HG03025 (cell line): ENCODE results near the gene CDK19.
"Not testable (repeated sequence)": the region's sequence is repeated elsewhere in the genome, so short reads cannot be mapped to it uniquely, and the experiment has no call there.

Experiments used
- ATAC-seq: cut with Tn5 transposase; IDR thresholded peaks from one replicate; pipeline ENCODE4 v1.9.1; 2021; ENCODE audit warnings: mild to moderate bottlenecking, moderate library complexity; ENCODE audit not compliant: unreplicated experiment, low FRiP score

CDK19 gene

DNA sequence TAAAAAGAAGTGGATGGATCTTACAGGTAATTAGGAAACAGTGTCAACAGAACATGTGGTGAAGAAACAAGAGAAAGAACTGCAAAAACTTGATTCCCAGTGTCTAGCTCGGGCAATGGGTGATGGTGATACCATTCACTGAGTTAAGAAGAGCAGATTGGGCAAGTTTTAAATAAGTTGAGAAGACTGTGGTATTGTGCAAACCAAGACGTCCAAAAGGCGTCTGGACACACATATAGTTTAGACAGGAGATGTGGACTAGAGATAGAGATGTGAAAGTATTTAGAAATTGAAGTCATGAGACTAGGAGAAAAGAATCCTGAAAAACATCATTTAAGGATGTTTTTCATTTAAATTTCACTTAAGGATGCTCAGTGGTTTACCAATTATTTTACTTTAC, 53.9 kb downstream of the CDK19 start:
- ATAC-seq: no peak

DNA sequence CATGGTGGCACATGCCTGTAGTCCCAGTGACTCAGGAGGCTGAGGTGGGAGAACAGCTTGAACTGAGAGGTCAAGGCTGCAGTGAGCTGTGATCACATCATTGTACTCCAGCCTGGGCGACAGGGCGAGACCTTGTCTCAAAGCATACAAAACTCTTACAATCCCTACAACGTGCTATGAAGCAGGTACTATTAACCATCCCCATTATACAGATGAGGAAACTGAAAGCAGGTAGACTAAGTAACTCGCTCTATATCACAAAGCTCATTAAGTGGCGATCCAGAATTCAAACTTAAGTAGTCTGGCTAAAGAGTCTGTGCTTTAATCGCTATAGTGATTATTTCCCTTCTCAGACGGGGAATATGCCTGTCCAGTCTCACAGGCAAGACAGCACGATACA, 54.7 kb downstream of the CDK19 start:
- no peak for ATAC-seq

DNA sequence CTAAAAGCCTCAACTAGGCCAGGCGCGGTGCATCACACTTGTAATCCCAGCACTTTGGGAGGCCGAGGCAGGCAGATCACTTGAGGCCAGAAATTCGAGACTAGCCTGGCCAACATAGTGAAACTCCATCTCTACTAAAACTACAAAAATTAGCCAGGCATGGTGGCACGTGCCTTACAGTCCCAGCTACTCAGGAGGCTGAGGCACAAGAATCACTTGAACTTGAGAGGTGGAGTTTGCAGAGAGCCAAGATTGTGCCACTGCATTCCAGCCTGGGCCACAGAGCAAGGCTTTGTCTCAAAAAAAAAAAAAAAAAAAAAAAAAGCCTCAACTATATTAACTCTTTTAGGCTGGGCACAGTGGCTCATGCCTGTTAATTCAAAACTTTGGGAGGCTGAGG, 55.2 kb downstream of the CDK19 start:
- not testable (repeated sequence) for ATAC-seq

DNA sequence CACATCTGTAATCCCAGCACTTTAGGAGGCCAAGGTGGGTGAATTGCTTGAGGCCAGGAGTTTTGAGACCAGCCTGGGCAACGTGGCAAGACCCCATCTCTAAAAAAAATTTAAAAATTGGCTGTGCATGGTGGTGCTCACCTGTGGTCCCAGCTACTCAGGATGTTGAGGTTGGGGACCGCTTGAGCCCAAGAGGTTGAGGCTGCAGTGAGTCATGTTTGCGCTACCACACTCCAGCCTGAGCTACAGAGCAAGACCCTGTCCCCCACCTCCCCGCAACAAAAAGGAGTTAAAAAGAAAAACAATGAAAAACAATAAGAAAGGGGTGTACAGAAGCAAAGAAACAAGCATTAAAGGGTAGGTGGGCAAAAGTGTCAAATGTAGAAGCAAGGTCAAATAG, 57.3 kb downstream of the CDK19 start:
- no peak for ATAC-seq

DNA sequence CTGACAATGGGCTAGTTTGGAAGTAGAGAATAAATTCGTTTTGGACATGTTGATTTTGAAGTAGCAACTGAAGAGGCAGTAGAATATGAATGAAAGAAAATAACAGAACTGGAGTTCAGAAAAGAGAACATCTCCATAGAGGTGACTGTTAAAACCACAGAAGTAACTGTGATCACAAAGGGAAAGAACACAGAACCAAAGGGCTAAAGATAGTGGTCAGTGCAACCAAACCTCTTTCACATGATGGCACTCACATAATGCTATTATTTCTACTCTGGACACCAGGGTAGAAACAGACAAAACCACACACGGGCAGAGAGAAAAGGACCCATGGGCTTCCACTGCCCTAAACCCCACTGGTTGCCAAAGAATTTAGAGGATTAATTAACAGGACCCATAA, 58.5 kb downstream of the CDK19 start:
- ATAC-seq: no peak

DNA sequence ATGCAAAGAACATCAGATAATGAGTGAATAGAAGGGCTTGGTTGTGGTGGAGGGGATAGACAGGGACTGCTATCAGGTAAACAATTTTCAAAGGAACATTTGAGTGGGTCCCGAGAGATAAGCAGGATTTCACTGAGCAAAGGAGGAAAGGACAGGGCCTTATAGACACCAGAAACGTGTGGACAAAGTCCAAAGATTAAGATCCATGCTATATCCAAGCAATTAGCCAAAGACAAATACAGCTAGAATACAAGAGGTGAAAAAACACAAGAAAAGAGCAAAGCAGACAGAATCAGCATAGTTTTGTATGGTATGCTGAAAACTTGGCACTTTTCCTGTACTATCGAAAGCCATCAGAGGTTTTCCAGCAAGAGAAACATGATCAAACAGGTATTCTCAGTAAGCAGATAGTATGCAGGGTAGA, 59.8 kb downstream of the CDK19 start:
- ATAC-seq: no peak

DNA sequence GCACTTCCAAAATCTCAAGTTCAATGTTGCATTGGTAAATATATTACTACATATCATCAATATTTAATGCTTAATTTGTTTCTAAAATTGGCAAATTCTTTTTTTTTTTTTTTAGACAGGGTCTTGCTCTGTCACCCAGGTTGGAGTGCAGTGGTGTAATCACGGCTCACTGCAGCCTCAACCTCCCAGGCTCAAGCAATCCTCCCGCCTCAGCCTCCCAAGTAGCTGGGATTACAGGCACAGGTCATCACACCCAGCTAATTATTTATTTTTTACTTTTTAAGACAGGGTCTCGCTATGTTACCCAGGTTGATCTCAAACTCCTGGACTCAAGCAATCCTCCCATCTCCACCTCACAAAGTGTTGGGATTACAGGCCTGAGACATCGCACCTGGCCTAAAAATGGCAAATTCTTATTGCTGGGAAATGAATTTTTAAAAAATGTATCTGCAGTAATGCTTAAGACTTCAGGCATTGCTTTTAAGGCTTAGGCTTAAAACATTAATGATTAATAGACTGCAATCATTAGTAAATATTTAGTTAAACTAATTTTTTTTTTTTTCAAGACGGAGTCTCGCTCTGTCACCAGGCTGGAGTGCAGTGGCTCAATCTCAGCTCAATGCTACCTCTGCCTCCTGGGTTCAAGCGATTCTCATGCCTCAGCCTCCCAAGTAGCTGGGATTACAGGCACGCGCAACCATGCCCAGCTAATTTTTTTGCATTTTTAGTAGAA, 61.2 kb downstream of the CDK19 start:
- ATAC-seq: not testable (repeated sequence)

DNA sequence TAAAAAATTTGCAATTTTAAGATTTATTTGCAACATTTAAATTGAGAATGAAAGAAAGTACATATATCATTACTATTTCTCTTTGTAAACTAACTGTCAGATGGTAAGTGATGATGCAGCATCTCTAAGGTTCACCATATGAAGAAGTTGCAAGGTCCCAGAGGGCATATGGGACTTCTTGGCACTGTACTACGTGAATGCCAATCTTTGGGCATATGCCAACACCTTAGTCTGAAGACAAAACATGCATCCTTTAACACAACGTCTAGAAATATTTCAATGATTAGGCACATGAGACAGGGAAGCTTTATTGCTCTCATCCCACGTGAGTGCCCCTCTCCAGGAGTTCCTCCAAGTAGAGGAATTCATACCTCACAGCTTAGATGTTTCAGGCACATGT, 66.8 kb downstream of the CDK19 start:
- ATAC-seq: no peak

DNA sequence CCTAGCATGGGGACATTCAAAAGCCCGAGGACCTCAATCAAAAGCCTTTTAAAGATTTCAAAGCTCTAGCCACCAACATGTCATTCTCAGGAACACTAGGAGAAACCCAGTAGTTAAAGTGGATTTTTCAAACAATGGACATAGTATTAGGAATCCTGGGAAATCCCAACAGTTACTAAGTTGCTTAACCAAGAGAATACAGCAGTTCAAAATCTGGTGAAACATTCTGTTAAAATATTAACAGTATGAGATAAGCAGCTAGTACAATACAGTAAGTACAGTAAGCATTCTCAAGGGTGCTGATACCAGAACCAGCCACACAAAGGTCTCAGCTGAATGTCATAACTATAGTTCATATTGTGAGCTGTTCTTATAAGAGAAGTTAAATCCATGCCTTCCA, 68.6 kb downstream of the CDK19 start:
- no peak for ATAC-seq

DNA sequence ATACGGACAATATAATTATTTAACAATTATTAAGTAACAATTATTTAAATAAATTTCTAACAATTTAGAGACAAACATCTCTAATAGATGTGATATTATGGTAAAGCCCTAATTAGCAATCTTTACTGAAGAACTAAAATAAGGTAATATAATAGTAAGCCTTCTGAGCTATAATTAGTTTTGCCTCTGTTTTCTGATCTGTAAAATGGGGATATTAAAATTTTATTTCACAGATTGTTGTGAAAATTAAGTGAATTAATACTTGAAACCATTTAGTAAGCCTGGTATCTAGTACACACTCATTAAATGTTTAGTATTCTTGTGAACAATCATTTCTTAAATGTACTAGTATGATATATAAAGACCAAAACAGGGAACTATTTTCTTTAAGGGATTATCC, 70.3 kb downstream of the CDK19 start:
- ATAC-seq: no peak

DNA sequence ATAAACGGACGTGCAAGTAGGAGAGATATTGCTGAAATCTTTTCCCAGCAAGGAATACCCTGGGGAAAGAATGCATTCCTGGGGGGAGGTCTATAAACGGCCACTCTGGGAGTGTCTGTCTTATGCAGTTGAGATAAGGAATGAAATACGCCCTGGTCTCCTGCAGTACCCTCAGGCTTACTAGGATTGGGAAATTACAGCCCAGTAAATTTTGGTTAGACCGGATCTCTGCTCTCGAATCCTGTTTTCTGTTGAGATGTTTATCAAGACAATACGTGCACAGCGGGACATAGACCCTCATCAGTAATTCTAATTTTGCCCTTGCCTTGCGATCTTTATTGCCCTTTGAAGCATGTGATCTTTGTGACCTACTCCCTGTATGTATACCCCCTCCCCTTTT, 72.7 kb downstream of the CDK19 start:
- ATAC-seq: not testable (repeated sequence)

DNA sequence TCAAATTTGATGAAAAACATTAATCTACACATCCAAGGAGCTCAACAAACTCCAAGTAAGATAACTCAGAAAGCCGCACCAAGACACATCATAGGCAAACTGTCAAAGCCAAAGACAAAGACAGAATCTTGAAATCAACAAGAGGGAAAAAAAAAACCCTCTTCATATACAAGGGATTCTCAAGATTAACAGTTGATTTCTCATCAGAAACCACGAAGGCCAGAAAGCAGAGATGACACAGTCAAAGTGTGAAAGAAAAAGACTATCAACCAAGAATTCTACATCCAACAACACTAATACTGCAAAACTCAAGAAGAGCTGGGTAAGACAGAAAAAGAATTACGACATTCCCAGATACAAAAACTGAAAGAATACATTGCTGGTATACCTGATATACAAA, 73.8 kb downstream of the CDK19 start:
- ATAC-seq: no peak

DNA sequence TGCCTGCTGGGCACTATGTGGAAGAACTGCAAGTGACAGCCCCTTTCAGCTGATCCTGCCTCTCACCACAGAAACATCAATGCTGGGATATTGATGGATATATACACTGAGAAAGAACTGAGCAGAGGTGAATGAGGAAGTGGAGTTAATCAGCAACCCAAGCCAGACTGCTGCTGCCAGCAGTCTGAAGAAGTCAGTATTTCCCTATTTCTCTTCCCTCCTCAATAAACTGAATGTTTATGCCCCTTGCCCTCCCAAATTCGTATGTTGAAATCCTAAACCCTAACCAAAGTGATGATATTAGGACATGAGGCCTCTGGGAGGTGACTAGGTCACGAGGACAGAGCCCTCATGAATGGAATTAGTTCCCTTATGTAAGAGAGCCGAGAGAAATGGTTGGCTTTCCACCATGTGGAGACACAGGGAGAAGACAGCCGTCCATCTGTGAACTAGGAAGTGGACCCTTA, 76.3 kb downstream of the CDK19 start:
- ATAC-seq: no peak

DNA sequence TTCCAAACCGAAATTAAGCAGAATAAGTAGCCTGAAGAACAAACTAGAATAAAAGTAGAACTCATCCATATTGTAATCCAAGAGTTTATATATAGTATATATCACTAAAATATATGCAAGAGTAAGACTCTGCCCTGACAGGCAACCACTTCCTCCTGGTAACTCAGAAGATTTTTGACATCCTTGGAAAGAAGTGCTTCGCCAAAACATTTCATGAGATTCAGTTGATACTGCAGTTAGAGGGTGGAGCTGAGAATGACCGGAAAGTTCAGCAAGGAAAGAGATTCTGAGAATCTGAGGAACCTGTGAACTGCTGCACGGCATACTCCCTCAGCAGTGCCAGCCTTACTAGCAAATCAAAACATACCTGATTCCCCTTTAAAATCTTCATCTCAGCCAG, 79.6 kb downstream of the CDK19 start:
- ATAC-seq: no peak

DNA sequence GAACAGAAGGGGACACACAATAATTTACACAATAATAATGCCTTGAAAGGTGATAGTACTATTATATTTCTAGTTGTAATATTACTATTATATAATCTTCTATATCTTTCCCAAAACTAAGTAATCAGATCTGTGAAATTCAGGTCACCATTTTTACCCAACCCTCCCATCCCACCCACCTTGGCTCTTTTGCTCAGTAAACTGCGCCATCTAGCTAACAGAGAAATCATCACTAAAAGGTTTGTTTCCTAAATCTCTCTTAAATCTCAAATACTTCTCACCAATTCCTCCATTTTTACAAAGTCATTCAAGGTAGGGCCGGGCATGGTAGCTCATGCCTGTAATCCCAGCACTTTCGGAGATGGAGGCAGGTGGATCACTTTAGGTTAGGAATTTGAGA, 83.4 kb downstream of the CDK19 start:
- no peak for ATAC-seq

DNA sequence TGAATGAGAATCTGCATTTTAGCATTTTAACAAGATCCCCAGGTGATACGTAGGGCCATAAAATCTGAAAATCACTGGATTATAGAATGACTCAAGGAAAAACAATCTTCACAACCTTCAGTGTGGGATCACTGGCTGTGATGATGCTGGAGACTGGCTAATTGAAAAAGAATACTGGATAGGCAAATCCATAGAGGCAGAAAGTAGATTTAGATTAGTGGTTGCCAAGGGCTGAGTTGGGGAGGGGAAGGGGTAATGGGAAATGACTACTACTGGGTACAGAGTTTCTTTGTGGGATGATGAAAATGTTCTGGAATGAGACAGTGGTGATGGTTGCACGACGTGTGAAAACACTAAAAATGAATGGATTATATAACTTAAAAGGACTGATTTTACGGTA, 84.1 kb downstream of the CDK19 start:
- no peak for ATAC-seq

DNA sequence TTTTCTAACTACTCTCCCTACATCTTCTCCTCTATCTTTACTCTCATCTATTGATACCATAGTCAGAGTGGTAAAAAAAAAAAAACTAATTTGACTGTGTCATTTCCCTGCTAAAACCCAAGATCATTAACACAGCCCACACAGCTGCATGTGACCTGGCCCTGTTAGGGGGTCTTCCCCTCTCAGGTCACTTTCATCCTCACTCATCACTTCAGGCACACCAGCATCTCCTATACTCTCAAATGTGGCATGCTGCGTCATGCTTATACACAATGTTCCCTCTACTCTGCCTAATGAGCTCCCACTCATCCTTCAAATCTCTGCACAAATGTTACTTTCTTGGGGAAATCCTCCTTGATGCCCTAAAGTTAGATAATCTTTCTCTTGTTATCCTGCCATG, 86.8 kb downstream of the CDK19 start:
- ATAC-seq: no peak

DNA sequence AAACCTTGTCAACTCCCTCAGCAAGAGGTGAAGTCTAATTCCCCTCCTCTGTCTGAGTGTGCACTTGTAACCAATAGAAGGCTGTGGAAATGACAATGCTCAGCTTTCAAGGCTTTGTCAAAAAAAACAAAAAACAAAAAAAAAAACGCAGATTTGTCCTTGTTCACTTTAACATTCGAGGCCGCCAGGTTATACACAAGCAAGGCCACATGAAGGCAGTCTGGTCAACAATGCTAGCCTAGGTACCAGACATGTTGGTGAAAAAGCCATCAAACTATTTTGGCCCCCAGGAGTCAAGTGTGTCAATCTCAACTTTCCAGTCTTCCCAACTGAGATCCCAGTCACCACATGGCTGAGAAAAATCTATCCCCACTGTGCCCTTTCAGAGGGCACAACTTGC, 92.3 kb downstream of the CDK19 start:
- ATAC-seq: no peak

DNA sequence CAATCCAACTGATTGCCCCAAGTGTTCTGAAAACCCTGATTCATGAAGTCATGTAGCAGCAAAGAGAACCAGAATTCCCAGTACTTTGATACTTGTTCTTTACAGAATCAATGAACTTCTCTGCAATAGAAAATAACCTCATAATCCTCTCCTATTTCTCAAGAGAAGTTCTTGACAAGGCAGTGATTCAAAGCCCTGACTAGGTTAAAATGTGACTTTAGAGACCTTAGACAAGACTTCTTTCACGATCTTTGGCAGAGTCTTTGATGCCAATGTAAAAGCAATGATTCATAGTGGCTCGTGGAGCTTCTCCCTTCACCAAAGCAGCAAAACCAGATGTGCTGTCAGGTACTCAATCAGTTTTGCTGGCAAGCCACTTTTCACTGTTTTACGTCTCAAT, 95.2 kb downstream of the CDK19 start:
- ATAC-seq: no peak

DNA sequence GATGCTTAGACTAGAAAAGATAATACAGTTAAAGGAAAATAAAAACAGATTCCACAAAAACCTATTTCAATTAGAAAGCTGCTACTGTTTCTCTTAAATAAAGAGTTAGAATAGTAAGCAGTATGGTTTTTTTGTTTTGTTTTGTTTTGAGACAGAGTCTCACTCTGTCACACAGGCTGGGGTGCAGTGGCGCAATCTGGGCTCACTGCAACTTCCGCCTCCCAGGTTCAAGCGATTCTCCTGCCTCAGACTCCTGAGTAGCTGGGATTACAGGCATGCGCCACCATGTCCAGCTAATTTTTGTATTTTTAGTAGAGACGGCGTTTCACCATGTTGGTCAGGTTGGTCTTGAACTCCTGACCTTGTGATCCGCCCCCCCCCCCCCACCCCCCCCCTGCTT, 95.7 kb downstream of the CDK19 start:
- ATAC-seq: not testable (repeated sequence)

DNA sequence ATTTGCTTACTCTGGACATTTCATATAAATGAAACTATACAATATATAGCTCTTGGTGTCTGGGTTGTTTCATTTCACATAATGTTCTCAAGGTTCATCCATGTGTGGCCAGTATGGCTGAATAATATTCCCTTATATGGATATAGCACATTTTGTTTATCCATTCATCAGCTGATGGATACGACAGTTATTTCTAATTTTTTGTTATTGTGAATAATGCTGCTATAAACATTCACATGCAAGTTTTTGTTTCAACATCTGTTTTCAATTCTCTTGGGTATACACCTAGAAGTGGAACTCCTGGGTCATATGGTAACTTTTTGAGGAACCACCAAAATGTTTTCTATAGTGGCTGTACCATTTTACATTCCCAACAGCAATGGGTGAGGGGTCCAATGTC, 101.1 kb downstream of the CDK19 start:
- ATAC-seq: no peak

DNA sequence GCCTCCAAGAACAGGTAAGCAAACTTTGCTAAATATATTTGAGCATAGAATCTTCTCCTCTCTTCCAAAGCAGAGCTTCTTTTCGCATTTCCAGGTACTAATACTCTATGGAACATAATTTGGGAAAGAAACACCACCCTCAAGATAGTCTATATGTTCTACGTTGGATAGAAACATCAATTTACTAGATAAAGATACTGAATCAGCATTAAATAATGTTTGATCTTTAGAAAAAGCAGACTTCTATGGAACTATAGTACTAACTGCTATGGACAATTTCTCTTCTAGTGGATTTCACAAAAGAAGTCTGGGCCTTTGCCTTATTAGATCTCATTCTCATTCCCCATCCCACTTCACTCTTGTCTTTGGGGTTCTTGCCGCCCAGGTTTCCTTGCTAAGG, 103.0 kb downstream of the CDK19 start:
- no peak for ATAC-seq

DNA sequence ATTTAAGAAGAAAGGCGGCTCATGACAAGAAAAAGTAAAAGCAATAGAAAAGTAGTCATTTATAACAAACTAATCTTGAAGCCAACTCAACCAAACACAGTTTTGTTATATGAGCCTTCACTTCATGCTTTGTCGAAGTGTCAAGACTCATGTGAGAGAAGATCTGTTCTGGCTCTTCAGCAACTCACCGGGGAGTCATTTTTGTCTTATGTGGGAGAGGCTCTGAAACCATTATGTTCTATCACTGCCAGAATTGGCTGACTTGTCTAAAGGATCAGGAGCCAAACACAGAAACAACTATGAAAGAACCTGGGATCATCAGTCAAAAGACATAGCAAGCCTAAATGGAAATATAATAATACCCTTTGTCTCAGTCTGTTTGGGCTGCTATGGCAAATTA, 105.2 kb downstream of the CDK19 start:
- ATAC-seq: no peak
